Panc1 (cell line): ENCODE results near the gene TRAM2. TPM values are rescaled to one million over a fixed set of nuclear protein-coding genes. Genes with fewer than 3 reads are reported as not detected.
A peak's percentile ranks its signal among the peaks of the same experiment; 100 is the strongest.

Experiments
- ATAC-seq: fragments of 200-7000 bp; cut with Tn5 transposase; 2 replicates; pipeline ENCODE4 v1.9.1; 2020; ENCODE audit warnings: mild to moderate bottlenecking, moderate library complexity
- BruUV-seq: library from RNA; stranded (reverse); fragments of 400-500 nt; replicated peaks from 2 replicates; lab custom pipeline; 2021; lab: Mats Ljungman, UMichigan
- CTCF ChIA-PET: fragments of 300-600 bp; sonication (Branson Sonifier 250); formaldehyde crosslinking; loops from one replicate; lab custom pipeline; 2022; ENCODE audit warnings: antibody characterized with exemption; lab: Charles Lee
- POLR2A ChIA-PET: fragments of 300-600 bp; sonication (Branson Sonifier 250); formaldehyde crosslinking; loops from one replicate; lab custom pipeline; 2022; ENCODE audit warnings: antibody characterized with exemption; lab: Charles Lee
- DNase-seq: peaks from one replicate; pipeline ENCODE4 v3.0.0-alpha.2; 2010; ENCODE audit warnings: low read depth, low spot score
- H3K27ac ChIP-seq: 2 replicates; pipeline ENCODE4 v1.5.1; 2011; ENCODE audit warnings: mild to moderate bottlenecking, low read length, inconsistent platforms
- H3K27me3 ChIP-seq: fragments of 200-500 bp; sonication (Bioruptor generic); 2 replicates; pipeline ENCODE4 v1.6.0; 2014; ENCODE audit warnings: low read length, inconsistent platforms; ENCODE audit not compliant: control insufficient read depth, insufficient read depth
- H3K36me3 ChIP-seq: fragments of 200-500 bp; sonication (Bioruptor generic); 2 replicates; pipeline ENCODE4 v1.5.1; 2014; ENCODE audit warnings: inconsistent platforms, mild to moderate bottlenecking, low read length, moderate library complexity; ENCODE audit not compliant: control insufficient read depth, insufficient read depth
- H3K4me1 ChIP-seq: 2 replicates; pipeline ENCODE4 v1.5.1; 2011; ENCODE audit warnings: inconsistent platforms, mild to moderate bottlenecking, low read length, moderate library complexity; ENCODE audit not compliant: control insufficient read depth, insufficient read depth
- H3K4me3 ChIP-seq, 2 experiments: 2 replicates each; pipeline ENCODE4 v1.5.1; 2011 to 2012; ENCODE audit warnings: low read depth in 2 of 2, low read length in 2 of 2, mild to moderate bottlenecking in 2 of 2, inconsistent platforms in 1 of 2, moderate library complexity in 1 of 2
- H3K9me3 ChIP-seq: fragments of 200-500 bp; sonication (Bioruptor generic); 2 replicates; pipeline ENCODE4 v1.5.1; 2014; ENCODE audit warnings: low read depth, mild to moderate bottlenecking, inconsistent platforms, low read length, moderate library complexity; ENCODE audit not compliant: control insufficient read depth, insufficient read depth
- POLR2AphosphoS5 ChIP-seq: IDR thresholded peaks from 2 replicates; pipeline ENCODE4 v1.6.1; 2012; ENCODE audit warnings: mild to moderate bottlenecking, low read depth, low read length, moderate library complexity
- SIN3A ChIP-seq: IDR thresholded peaks from 2 replicates; pipeline ENCODE4 v1.6.1; 2012; ENCODE audit warnings: low read depth, mild to moderate bottlenecking, low read length, moderate library complexity, borderline replicate concordance; ENCODE audit not compliant: insufficient read depth
- TCF7L2 ChIP-seq: IDR thresholded peaks from 2 replicates; pipeline ENCODE4 v1.6.1; 2011; ENCODE audit warnings: mild to moderate bottlenecking, low read depth, low read length, inconsistent platforms
- in situ Hi-C: cut with HindIII; loops from 2 replicates; pipeline ENCODE4 v1.10.0; 2016; ENCODE audit warnings: low sequenced_read_pairs, low pct_unique_long_range_greater_than_20kb
- intact Hi-C: fragments of 100-400 bp; cut with micrococcal nuclease; formaldehyde crosslinking; loops from one replicate; pipeline ENCODE4 v1.10.0; 2022; ENCODE audit not compliant: unreplicated experiment
- total RNA-seq: library from RNA; stranded (reverse); gene quantifications from one replicate; pipeline ENCODE4 v1.2.1, GENCODE V29; 2021; ENCODE audit not compliant: unreplicated experiment
- TF ChIP-seq, protein P1 (sequence below): fragments of 450-650 bp; IDR thresholded peaks from 2 replicates; pipeline ENCODE4 v1.5.1; 2017; ENCODE audit warnings: mild to moderate bottlenecking
- TF ChIP-seq, protein P2 (sequence below), 2 experiments: IDR thresholded peaks; 2 replicates each; pipeline ENCODE4 v1.6.1; 2011 to 2012; ENCODE audit warnings: low read depth in 2 of 2, control low read depth in 1 of 2, low read length in 1 of 2, mild to moderate bottlenecking in 1 of 2, moderate library complexity in 1 of 2; ENCODE audit not compliant: insufficient read depth in 1 of 2

The TRAM2 gene
- total RNA-seq, 1 experiment from 2014 or later: 56.7 TPM

DNA sequence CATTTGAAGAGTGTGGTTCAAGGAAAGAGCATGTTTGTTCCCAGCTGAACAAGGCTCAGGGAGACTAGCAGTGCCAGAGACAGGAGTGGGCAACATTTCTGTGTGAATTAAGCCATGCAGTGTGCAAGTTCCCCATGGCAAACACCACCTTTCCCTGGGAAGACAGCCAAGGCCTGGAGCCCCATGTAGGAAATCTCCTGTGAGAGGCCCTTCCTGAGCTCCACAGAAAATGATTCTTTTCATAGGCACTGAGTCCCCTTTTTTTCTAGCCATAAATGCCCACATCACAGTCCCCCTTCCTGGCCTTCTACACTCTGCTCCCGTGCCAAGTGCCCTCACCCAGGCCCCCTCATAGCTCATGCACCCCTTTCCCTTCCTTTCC is 11.8 kb upstream of the TRAM2 start:
- H3K27me3 ChIP-seq: no peaks in the 10 kb centered on the region
- ATAC-seq: no peak
- no peaks in the 10 kb centered on the region for H3K36me3 ChIP-seq
- 0 out of 2 replicates have a peak overlapping the region, but pooled peaks have one; percentile 10 for H3K27ac ChIP-seq
- H3K4me3 ChIP-seq: no peak overlapping the region
- ChIA-PET POLR2A (no interaction called here), CTCF (no interaction called here)
- no TSS peak for BruUV-seq
- no peaks in the 10 kb centered on the region for H3K9me3 ChIP-seq
- no peak for DNase-seq
- peaks cover 5% of the 10 kb centered on the region for H3K4me1 ChIP-seq
- in situ Hi-C loops: no loop called here
- TF ChIP-seq, protein P1, sequence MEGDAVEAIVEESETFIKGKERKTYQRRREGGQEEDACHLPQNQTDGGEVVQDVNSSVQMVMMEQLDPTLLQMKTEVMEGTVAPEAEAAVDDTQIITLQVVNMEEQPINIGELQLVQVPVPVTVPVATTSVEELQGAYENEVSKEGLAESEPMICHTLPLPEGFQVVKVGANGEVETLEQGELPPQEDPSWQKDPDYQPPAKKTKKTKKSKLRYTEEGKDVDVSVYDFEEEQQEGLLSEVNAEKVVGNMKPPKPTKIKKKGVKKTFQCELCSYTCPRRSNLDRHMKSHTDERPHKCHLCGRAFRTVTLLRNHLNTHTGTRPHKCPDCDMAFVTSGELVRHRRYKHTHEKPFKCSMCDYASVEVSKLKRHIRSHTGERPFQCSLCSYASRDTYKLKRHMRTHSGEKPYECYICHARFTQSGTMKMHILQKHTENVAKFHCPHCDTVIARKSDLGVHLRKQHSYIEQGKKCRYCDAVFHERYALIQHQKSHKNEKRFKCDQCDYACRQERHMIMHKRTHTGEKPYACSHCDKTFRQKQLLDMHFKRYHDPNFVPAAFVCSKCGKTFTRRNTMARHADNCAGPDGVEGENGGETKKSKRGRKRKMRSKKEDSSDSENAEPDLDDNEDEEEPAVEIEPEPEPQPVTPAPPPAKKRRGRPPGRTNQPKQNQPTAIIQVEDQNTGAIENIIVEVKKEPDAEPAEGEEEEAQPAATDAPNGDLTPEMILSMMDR: no peak
- no peak for TF ChIP-seq SIN3A
- TF ChIP-seq POLR2AphosphoS5: no peak
- intact Hi-C loops: no loop called here

DNA sequence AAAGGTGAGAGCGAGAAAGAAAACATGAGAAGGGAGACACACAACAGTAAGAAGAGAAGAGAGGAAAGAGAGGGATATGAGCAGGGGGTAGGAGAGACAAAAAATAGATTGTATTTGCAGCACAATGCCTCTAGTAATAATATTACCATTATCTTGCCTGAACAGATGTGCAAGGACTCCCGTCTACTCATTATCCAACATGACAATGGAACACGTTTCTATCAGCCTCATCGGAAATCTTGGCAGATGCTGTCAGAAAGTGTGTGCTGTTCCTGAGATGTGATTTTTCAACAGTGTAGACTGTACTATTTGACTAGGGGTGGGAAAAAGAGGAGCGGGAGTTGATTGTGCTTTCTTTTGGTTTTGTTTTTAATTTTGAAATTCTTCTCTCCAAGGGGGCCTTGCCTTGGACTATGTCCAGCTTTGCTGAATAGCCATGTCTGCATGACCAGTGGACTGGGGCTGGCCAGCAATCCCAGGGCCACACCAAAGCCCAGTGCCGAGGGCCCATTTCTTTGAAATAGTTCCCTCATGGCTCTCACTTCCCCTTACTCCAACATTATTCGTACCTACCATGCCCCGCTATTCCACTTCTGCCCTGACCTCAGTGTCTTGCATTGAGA is 11.3 kb upstream of the TRAM2 start:
- TF ChIP-seq SIN3A (no peak), POLR2AphosphoS5 (no peak), TCF7L2 (no peak)
- TF ChIP-seq, protein P1: no peak
- TF ChIP-seq, protein P2, sequence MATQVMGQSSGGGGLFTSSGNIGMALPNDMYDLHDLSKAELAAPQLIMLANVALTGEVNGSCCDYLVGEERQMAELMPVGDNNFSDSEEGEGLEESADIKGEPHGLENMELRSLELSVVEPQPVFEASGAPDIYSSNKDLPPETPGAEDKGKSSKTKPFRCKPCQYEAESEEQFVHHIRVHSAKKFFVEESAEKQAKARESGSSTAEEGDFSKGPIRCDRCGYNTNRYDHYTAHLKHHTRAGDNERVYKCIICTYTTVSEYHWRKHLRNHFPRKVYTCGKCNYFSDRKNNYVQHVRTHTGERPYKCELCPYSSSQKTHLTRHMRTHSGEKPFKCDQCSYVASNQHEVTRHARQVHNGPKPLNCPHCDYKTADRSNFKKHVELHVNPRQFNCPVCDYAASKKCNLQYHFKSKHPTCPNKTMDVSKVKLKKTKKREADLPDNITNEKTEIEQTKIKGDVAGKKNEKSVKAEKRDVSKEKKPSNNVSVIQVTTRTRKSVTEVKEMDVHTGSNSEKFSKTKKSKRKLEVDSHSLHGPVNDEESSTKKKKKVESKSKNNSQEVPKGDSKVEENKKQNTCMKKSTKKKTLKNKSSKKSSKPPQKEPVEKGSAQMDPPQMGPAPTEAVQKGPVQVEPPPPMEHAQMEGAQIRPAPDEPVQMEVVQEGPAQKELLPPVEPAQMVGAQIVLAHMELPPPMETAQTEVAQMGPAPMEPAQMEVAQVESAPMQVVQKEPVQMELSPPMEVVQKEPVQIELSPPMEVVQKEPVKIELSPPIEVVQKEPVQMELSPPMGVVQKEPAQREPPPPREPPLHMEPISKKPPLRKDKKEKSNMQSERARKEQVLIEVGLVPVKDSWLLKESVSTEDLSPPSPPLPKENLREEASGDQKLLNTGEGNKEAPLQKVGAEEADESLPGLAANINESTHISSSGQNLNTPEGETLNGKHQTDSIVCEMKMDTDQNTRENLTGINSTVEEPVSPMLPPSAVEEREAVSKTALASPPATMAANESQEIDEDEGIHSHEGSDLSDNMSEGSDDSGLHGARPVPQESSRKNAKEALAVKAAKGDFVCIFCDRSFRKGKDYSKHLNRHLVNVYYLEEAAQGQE (IDR thresholded peaks at IDR 0.05; ENCODE audit: insufficient read depth in 1 of 2, low read depth in 2 of 2, low read length in 1 of 2): no peak
- CTCF ChIA-PET: no interaction called here
- no TSS peak for BruUV-seq
- Histone ChIP-seq H3K27ac (no peak overlapping the region), H3K9me3 (no peaks in the 10 kb centered on the region), H3K27me3 (no peaks in the 10 kb centered on the region), H3K4me3 (no peak overlapping the region), H3K36me3 (no peaks in the 10 kb centered on the region), H3K4me1 (peaks cover 5% of the 10 kb centered on the region)
- no peak for DNase-seq
- intact Hi-C loops: no loop called here
- in situ Hi-C loops: no loop called here
- POLR2A ChIA-PET: no interaction called here
- ATAC-seq: no peak
